SU-DHL-6 (cell line): ENCODE measurements around the gene LRRC4C.

ENCODE experiments used
- H2AFZ ChIP-seq: fragments of 200-600 bp; sonication (generic); 2 replicates; pipeline ENCODE4 v1.6.1; 2014; ENCODE audit warnings: low read depth, mild to moderate bottlenecking, moderate library complexity, mixed read lengths, antibody characterized with exemption, low read length; ENCODE audit not compliant: severe bottlenecking
- H3F3A ChIP-seq: fragments of 200-600 bp; shearing (Covaris generic); 2 replicates; pipeline ENCODE4 v1.6.0; 2016; ENCODE audit warnings: antibody characterized with exemption, mild to moderate bottlenecking; ENCODE audit not compliant: insufficient read depth
- H3K27ac ChIP-seq: fragments of 200-600 bp; sonication (generic); 2 replicates; pipeline ENCODE4 v1.5.1; 2016; ENCODE audit warnings: low read depth, mild to moderate bottlenecking, low read length, moderate library complexity, mixed read lengths
- H3K27me3 ChIP-seq: fragments of 200-600 bp; sonication (generic), shearing (Covaris generic); 2 replicates; pipeline ENCODE4 v1.6.0; 2014; ENCODE audit warnings: mild to moderate bottlenecking, low read length
- H3K36me3 ChIP-seq: fragments of 200-600 bp; sonication (generic); 2 replicates; pipeline ENCODE4 v1.6.1; 2014; ENCODE audit warnings: mild to moderate bottlenecking, low read length, mixed read lengths
- H3K4me2 ChIP-seq: fragments of 300-600, 200-600 bp; shearing (Covaris generic), sonication (generic); 2 replicates; pipeline ENCODE4 v1.6.0; 2014; ENCODE audit warnings: low read length, low read depth, mild to moderate bottlenecking; ENCODE audit not compliant: poor library complexity, severe bottlenecking
- H3K4me3 ChIP-seq: fragments of 200-600 bp; sonication (generic); 2 replicates; pipeline ENCODE4 v1.5.1; 2014; ENCODE audit warnings: antibody characterized with exemption, low read length, mild to moderate bottlenecking, mixed read lengths; ENCODE audit not compliant: insufficient read depth, poor library complexity, severe bottlenecking
- H3K79me2 ChIP-seq: fragments of 200-600 bp; sonication (generic); 2 replicates; pipeline ENCODE4 v1.6.1; 2014; ENCODE audit warnings: mild to moderate bottlenecking, low read length, moderate library complexity; ENCODE audit not compliant: insufficient read depth
- H3K9ac ChIP-seq: fragments of 200-600 bp; sonication (generic); 2 replicates; pipeline ENCODE4 v1.7.0; 2014; ENCODE audit warnings: mild to moderate bottlenecking, low read length
- H3K9me2 ChIP-seq: fragments of 200-600 bp; sonication (generic); replicated peaks from 2 replicates; pipeline ENCODE4 v1.6.1; 2014; ENCODE audit warnings: low read length; ENCODE audit not compliant: insufficient read depth
- H3K9me3 ChIP-seq: fragments of 200-600 bp; sonication (generic); 2 replicates; pipeline ENCODE4 v1.6.1; 2014; ENCODE audit warnings: low read length, mixed read lengths; ENCODE audit not compliant: insufficient read depth
- H4K20me1 ChIP-seq: fragments of 200-600 bp; sonication (generic); 2 replicates; pipeline ENCODE4 v1.6.1; 2014; ENCODE audit warnings: low read depth, mild to moderate bottlenecking, antibody characterized with exemption, low read length, moderate library complexity, mixed read lengths
- EZH2phosphoT487 ChIP-seq: fragments of 200-600 bp; sonication (generic), shearing (Covaris generic); conservative IDR thresholded peaks from 2 replicates; pipeline ENCODE4 v1.6.1; 2018; ENCODE audit warnings: mild to moderate bottlenecking, antibody characterized with exemption, low read length, moderate library complexity, mixed read lengths
- TF ChIP-seq, protein P1 (sequence below): fragments of 200-600 bp; sonication (generic); IDR thresholded peaks from one replicate; pipeline ENCODE4 v1.5.1; 2017; ENCODE audit warnings: antibody characterized with exemption, mild to moderate bottlenecking, low read length, moderate library complexity; ENCODE audit not compliant: insufficient read depth, poor library complexity, severe bottlenecking

The LRRC4C gene

DNA sequence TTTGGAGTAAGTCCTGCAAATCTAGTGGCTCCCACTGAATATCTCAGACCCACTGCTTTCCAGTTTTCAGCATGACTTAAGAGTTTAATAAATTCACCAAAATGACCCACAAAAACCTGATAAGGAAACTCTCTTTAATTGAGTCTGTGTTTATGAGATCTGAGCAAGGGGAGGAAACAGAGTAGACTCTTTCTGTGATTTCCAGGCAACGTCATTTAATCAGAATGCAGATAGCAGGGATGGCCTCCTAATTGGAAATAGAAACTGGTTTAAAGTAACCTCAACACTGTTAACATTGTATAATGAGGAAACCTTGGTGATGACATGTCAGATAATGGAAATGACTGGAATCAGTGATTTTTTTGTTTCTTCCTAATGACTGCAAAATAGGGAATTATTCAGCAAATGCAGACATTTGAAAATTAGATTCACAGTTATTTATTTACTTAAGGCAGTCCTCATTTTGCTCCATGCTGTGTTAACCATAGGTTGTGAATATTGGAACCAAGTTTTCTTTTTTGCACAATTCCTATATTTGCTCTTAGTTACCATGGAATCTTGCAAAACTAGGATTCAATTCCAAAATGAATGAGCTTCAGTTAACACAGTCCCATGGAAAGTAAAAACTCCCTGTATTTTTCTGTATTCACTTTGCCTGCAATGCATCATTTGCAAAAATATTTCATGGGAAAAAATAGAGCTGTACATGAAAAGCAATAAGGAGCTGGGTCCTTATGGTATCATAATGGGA, 1324.5 kb downstream of the LRRC4C start:
- Histone ChIP-seq H3K36me3 (no peaks in the 10 kb centered on the region), H3K27ac (no peak overlapping the region), H3K9ac (no peak overlapping the region), H3K79me2 (no peaks in the 10 kb centered on the region), H3K27me3 (0 out of 2 replicates have a peak, but pooled peaks cover 2% of the 10 kb centered on the region), H4K20me1 (no peaks in the 10 kb centered on the region), H2AFZ (no peak overlapping the region), H3K4me3 (no peak overlapping the region), H3F3A (no peaks in the 10 kb centered on the region), H3K9me3 (no peaks in the 10 kb centered on the region), H3K9me2 (no peaks in the 10 kb centered on the region; the same call in 1 of the 2 replicates), H3K4me2 (no peak overlapping the region)
- TF ChIP-seq EZH2phosphoT487 = no peak
- TF ChIP-seq, protein P1, sequence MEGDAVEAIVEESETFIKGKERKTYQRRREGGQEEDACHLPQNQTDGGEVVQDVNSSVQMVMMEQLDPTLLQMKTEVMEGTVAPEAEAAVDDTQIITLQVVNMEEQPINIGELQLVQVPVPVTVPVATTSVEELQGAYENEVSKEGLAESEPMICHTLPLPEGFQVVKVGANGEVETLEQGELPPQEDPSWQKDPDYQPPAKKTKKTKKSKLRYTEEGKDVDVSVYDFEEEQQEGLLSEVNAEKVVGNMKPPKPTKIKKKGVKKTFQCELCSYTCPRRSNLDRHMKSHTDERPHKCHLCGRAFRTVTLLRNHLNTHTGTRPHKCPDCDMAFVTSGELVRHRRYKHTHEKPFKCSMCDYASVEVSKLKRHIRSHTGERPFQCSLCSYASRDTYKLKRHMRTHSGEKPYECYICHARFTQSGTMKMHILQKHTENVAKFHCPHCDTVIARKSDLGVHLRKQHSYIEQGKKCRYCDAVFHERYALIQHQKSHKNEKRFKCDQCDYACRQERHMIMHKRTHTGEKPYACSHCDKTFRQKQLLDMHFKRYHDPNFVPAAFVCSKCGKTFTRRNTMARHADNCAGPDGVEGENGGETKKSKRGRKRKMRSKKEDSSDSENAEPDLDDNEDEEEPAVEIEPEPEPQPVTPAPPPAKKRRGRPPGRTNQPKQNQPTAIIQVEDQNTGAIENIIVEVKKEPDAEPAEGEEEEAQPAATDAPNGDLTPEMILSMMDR = no peak

DNA sequence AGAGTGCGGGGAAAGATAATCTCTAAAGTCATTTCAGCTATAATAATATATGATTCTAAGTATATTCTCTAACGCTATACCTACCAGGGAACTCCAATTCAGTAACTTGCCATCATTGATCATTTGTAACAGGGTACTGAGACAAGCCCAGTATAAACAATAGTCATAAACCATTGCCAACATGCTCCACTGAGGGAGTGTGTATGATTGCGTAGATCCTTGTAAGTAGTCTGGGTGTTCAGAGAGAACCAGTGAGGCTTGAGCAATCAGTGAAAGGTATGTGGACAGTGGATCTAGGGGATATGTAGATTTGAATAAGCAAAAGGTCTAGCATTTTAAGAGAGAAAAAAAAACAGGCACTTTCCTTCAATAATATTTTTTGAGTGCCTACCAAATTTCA, 1326.0 kb downstream of the LRRC4C start:
- H3K9me3 ChIP-seq = no peaks in the 10 kb centered on the region
- no peaks in the 10 kb centered on the region; the same call in 1 of the 2 replicates for H3K9me2 ChIP-seq
- H3K9ac ChIP-seq = no peak overlapping the region
- no peak overlapping the region for H3K27ac ChIP-seq
- no peaks in the 10 kb centered on the region for H3K36me3 ChIP-seq
- H3K79me2 ChIP-seq = no peaks in the 10 kb centered on the region
- H4K20me1 ChIP-seq = no peaks in the 10 kb centered on the region
- H3K27me3 ChIP-seq = 0 out of 2 replicates have a peak, but pooled peaks cover 2% of the 10 kb centered on the region
- TF ChIP-seq, protein P1 = no peak
- TF ChIP-seq EZH2phosphoT487 = no peak
- H2AFZ ChIP-seq = no peak overlapping the region
- H3K4me2 ChIP-seq = no peak overlapping the region
- H3K4me3 ChIP-seq = no peak overlapping the region
- no peaks in the 10 kb centered on the region for H3F3A ChIP-seq

DNA sequence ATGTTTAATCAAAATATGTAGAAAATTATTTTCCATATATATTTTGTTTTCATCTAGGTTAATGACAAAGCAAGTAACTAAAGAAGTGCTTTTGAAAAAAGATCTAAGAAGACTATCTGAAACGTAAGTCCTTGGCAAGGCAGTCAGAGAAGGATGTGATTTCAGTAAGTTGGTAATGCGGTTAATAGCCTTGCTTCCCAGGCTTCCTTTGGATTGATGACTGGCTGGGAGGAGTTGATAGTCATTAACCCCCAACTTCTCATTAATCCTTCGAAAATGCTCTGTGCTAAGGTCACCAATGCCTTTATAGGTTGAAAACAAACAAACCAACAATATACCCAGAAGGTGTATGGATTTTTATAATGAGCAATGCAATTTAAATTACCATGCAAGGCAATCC, 1326.5 kb downstream of the LRRC4C start:
- H2AFZ ChIP-seq = no peak overlapping the region
- no peaks in the 10 kb centered on the region for H3K79me2 ChIP-seq
- H3K4me3 ChIP-seq = no peak overlapping the region
- H3F3A ChIP-seq = no peaks in the 10 kb centered on the region
- H3K27ac ChIP-seq = no peak overlapping the region
- 0 out of 2 replicates have a peak, but pooled peaks cover 2% of the 10 kb centered on the region for H3K27me3 ChIP-seq
- no peak overlapping the region for H3K9ac ChIP-seq
- no peaks in the 10 kb centered on the region; the same call in 1 of the 2 replicates for H3K9me2 ChIP-seq
- no peaks in the 10 kb centered on the region for H3K36me3 ChIP-seq
- H3K9me3 ChIP-seq = no peaks in the 10 kb centered on the region
- no peaks in the 10 kb centered on the region for H4K20me1 ChIP-seq
- TF ChIP-seq, protein P1 = no peak
- no peak for TF ChIP-seq EZH2phosphoT487
- no peak overlapping the region for H3K4me2 ChIP-seq
